Measurements from ENCODE around the gene ADRB1. TPM values are rescaled to one million over a fixed set of nuclear protein-coding genes. Genes with fewer than 3 reads are reported as not detected.

ADRB1 gene
- polyA plus RNA-seq, 1 of the 3 experiments (the other 2 are of a cell fraction) = not detected

- no peak for DNase-seq
- Histone ChIP-seq H3K9me3 (no peaks in the 10 kb centered on the region), H3K4me2 (no peak overlapping the region), H3K9me2 (no peaks in the 10 kb centered on the region), H3K27ac (ENCODE audit: low read depth in 2 of 2, low read length in 1 of 2) (no peak overlapping the region), H3K9ac (no peak overlapping the region), H3K36me3 (replicated peaks in 1 of 2; ENCODE audit: control insufficient read depth in 1 of 2, insufficient read depth in 2 of 2, low read length in 1 of 2) (no peaks in the 10 kb centered on the region), H3K4me1 (ENCODE audit: control insufficient read depth in 1 of 2, insufficient read depth in 2 of 2, low read depth in 1 of 2, low read length in 1 of 2) (no peaks in the 10 kb centered on the region; a peak in 2 of 4 replicates), H4K20me1 (ENCODE audit: insufficient read depth) (no peaks in the 10 kb centered on the region), H3F3A (replicated peaks; ENCODE audit: insufficient read depth) (no peaks in the 10 kb centered on the region), H3K27me3 (ENCODE audit: insufficient read depth) (peaks cover 18% of the 10 kb centered on the region), H3K4me3 (ENCODE audit: low read depth in 2 of 2, low read length in 1 of 2) (no peak overlapping the region), H2AFZ (ENCODE audit: low read depth) (no peak overlapping the region), H3K79me2 (ENCODE audit: insufficient read depth) (no peaks in the 10 kb centered on the region)
- CTCF ChIA-PET = no interaction called here
- TF ChIP-seq FOXM1 (IDR thresholded peaks at IDR 0.05; ENCODE audit: low read depth) (no peak), MXI1 (IDR thresholded peaks at IDR 0.05; ENCODE audit: low read depth, low read length) (no peak), IRF3 (IDR thresholded peaks at IDR 0.05; ENCODE audit: low read depth, low read length) (no peak), RXRA (IDR thresholded peaks at IDR 0.05; ENCODE audit: borderline replicate concordance, low read depth) (no peak), MEF2A (IDR thresholded peaks at IDR 0.05; ENCODE audit: borderline replicate concordance, low read depth) (no peak), NRF1 (IDR thresholded peaks at IDR 0.05; ENCODE audit: low read depth, low read length) (no peak), CTCF (IDR thresholded peaks at IDR 0.05) (no peak), ZBTB33 (IDR thresholded peaks at IDR 0.05; ENCODE audit: borderline replicate concordance, low read depth) (no peak), TEAD4 (IDR thresholded peaks at IDR 0.05; ENCODE audit: borderline replicate concordance, insufficient read depth) (no peak), JUND (IDR thresholded peaks at IDR 0.05) (no peak), EZH2phosphoT487 (IDR thresholded peaks at IDR 0.05; ENCODE audit: borderline replicate concordance, low read depth) (no peak), FOXJ3 (CRISPR knock-in tag; IDR thresholded peaks at IDR 0.05) (no peak), CHD2 (IDR thresholded peaks at IDR 0.05; ENCODE audit: low read length, partially characterized antibody) (no peak), GATA2 (CRISPR knock-in tag; IDR thresholded peaks at IDR 0.05) (no peak), RCOR1 (IDR thresholded peaks at IDR 0.05; ENCODE audit: low read length) (no peak), TAF1 (IDR thresholded peaks at IDR 0.05; ENCODE audit: borderline replicate concordance, low read depth, low read length) (no peak), SIN3A (IDR thresholded peaks at IDR 0.05; ENCODE audit: borderline replicate concordance, low read depth, low read length) (no peak)
- TF ChIP-seq, protein P1, sequence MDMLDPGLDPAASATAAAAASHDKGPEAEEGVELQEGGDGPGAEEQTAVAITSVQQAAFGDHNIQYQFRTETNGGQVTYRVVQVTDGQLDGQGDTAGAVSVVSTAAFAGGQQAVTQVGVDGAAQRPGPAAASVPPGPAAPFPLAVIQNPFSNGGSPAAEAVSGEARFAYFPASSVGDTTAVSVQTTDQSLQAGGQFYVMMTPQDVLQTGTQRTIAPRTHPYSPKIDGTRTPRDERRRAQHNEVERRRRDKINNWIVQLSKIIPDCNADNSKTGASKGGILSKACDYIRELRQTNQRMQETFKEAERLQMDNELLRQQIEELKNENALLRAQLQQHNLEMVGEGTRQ (IDR thresholded peaks at IDR 0.05; ENCODE audit: borderline replicate concordance, low read depth, low read length) = no peak
- TF ChIP-seq, protein P2, sequence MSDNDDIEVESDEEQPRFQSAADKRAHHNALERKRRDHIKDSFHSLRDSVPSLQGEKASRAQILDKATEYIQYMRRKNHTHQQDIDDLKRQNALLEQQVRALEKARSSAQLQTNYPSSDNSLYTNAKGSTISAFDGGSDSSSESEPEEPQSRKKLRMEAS (IDR thresholded peaks at IDR 0.05; ENCODE audit: low read depth) = no peak
- POLR2A ChIA-PET = no interaction called here
- WGBS (ENCODE audit: low lambda C conversion rate) = 89% methylated on average over 3 of the region's 3 CpGs
Measured at GRCh38 chr10:114051714-114052113, 8.0 kb downstream of the ADRB1 start.

Measured in SK-N-SH (cell line).